B cell (primary cell): Measurements from ENCODE around the gene FTO.

Experiments
- EZH2 ChIP-seq: IDR thresholded peaks from 2 replicates; pipeline ENCODE4 v1.6.1; 2012; ENCODE audit warnings: borderline replicate concordance, low read depth, mild to moderate bottlenecking, moderate library complexity, low read length; ENCODE audit not compliant: insufficient read depth, poor library complexity, severe bottlenecking
- TF ChIP-seq, protein P1 (sequence below): fragments of 200-600 bp; IDR thresholded peaks from one replicate; pipeline ENCODE4 v1.8.0; 2022; ENCODE audit warnings: antibody characterized with exemption, mild to moderate bottlenecking

DNA sequence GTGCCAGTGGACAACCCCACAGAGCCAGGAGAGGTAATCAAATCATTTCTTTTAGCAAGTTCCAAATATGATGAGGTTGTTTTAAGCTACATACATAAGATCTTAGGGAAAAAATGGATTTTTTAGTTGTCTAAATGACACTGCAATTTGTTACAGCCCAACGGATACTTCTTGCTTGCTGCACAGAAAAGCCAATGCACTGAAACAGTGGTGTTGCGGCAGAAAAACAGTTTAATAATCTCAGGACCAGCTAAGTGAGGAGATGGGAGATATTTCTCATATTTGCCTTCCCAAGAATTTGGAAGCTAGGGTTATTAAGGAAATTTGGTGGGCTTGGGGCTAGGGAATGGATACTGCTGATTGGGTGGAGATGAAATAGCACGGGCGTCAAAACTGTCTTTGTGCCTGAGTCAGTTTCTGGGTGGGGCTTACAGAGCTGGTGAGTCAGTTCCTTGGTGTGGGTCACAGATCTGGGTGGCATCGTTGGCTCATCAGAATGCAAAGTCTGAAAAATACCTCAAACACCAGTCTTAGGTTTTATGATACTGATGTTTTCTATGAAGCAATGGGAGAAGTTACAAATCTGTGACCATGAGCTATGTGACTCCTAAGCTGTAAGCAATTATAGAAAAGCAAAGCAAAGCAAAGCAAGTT, 327.3 kb downstream of the FTO start:
- TF ChIP-seq, protein P1, sequence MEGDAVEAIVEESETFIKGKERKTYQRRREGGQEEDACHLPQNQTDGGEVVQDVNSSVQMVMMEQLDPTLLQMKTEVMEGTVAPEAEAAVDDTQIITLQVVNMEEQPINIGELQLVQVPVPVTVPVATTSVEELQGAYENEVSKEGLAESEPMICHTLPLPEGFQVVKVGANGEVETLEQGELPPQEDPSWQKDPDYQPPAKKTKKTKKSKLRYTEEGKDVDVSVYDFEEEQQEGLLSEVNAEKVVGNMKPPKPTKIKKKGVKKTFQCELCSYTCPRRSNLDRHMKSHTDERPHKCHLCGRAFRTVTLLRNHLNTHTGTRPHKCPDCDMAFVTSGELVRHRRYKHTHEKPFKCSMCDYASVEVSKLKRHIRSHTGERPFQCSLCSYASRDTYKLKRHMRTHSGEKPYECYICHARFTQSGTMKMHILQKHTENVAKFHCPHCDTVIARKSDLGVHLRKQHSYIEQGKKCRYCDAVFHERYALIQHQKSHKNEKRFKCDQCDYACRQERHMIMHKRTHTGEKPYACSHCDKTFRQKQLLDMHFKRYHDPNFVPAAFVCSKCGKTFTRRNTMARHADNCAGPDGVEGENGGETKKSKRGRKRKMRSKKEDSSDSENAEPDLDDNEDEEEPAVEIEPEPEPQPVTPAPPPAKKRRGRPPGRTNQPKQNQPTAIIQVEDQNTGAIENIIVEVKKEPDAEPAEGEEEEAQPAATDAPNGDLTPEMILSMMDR: no peak
- TF ChIP-seq EZH2: no peak
